Upper lobe of left lung (tissue), 6 donors: ENCODE results near the gene P2RX3. TPM values are rescaled to one million over a fixed set of nuclear protein-coding genes. Genes with fewer than 3 reads are reported as not detected.

ENCODE experiments used
- ATAC-seq, 2 donors: fragments of 200-7000 bp; cut with Tn5 transposase; one replicate each; pipeline ENCODE4 v1.9.1; 2022; ENCODE audit warnings: mild to moderate bottlenecking in 2 of 2, moderate library complexity in 2 of 2; ENCODE audit not compliant: low FRiP score in 2 of 2
- DNase-seq, 2 donors: peaks; one replicate each; pipeline ENCODE4 v3.0.0-alpha.2; 2019 to 2020
- H3K27ac ChIP-seq, 4 donors: fragments of 200-600 bp; sonication (generic); one replicate each; pipeline ENCODE4 v1.5.1; 2016 to 2019
- H3K27me3 ChIP-seq, 4 donors: fragments of 200-600 bp; sonication (generic); one replicate each; pipeline ENCODE4 v1.5.1; 2017 to 2019
- H3K36me3 ChIP-seq, 4 donors: fragments of 200-600 bp; sonication (generic); one replicate each; pipeline ENCODE4 v1.5.1; 2016 to 2019
- H3K4me1 ChIP-seq, 4 donors: fragments of 200-600 bp; sonication (generic); one replicate each; pipeline ENCODE4 v1.5.1; 2018 to 2019
- H3K4me3 ChIP-seq, 4 donors: fragments of 200-600 bp; sonication (generic); one replicate each; pipeline ENCODE4 v1.5.1; 2017 to 2019; ENCODE audit warnings: mild to moderate bottlenecking in 2 of 4, moderate library complexity in 1 of 4
- H3K9me3 ChIP-seq, 4 donors: fragments of 200-600 bp; sonication (generic); one replicate each; pipeline ENCODE4 v1.5.1; 2018 to 2019
- EP300 ChIP-seq, 4 donors: sonication (generic); formaldehyde crosslinking; IDR thresholded peaks; one replicate each; pipeline ENCODE4 v1.5.1; 2017; ENCODE audit warnings: antibody characterized with exemption in 4 of 4, control low read depth in 2 of 4
- POLR2A ChIP-seq, 4 donors: fragments of 450-650 bp; IDR thresholded peaks; one replicate each; pipeline ENCODE4 v1.5.1; 2016 to 2017; ENCODE audit warnings: antibody characterized with exemption in 4 of 4, mild to moderate bottlenecking in 2 of 4
- POLR2AphosphoS5 ChIP-seq, 2 donors: sonication (generic); formaldehyde crosslinking; IDR thresholded peaks; one replicate each; pipeline ENCODE4 v1.5.1; 2017; ENCODE audit warnings: antibody characterized with exemption in 2 of 2
- WGBS, 2 donors: methylation state at CpG; one replicate each; pipeline ENCODE4 v1.1.5; 2017 to 2018; 5-methylcytosine and 5-hydroxymethylcytosine counted together
- total RNA-seq, 6 donors: library from RNA; depleted of rRNA in 4 of 6; stranded (reverse); fragments of >200 nt in 4 of 6; gene quantifications; one replicate each; pipeline versions ENCODE4 v1.1.0 to v1.2.1, GENCODE V29; 2016 to 2021
- TF ChIP-seq, protein P1 (sequence below), 6 experiments: fragments of 450-650 bp in 4 of 6; fragments of 200-600 bp in 2 of 6; sonication (generic) in 2 of 6; IDR thresholded peaks; one replicate each; pipeline ENCODE4 v1.5.1; 2016 to 2019; ENCODE audit warnings: antibody characterized with exemption in 6 of 6
- donor health status: DM: no; HTN: no; CAD: no; lungs with moderate emphysema.
- donor health status: DM: no; HTN: yes; CAD: no; lungs with severe emphysema.

Gene P2RX3
- total RNA-seq, 6 donors from 2014 or later = not detected

DNA sequence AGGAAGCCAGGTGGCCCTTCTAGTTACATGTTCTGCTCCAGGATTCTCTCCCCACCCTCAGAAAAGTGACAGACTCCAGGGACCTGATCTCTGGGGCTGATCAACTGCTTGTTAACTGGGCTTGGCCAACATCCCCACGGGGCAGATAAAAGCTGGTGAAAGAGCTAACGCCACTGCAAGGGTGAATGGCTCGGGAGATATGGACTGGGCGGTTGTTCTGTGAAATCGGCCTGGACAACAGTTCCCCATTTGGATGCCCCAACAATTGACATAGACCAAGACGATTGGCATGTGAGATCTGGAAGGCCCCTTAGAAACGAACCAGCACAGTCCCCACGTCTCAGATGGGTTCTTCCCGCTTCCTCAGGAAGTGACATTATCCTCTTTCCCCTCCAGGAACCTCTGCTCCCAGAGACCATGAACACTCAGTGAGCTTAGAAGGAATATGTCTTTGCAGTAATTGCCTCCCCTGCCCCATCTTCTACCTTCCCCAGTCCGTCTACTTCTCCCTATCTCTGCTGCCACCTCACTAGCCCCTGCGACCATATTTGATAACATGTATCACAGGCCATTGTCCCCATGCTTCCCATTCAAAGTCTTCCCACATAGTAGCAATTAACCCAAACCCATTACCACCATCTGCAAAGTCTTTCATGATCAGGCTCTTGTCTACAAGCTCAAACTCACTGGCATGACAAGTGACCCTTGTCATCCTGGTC lies 57.9 kb downstream of the P2RX3 start:
- H3K9me3 ChIP-seq = no peaks in the 10 kb centered on the region
- no peak overlapping the region for H3K4me3 ChIP-seq
- DNase-seq = no peak
- no peak overlapping the region for H3K27ac ChIP-seq
- no peaks in the 10 kb centered on the region for H3K36me3 ChIP-seq
- H3K27me3 ChIP-seq = no peaks in the 10 kb centered on the region
- ATAC-seq = no peak
- H3K4me1 ChIP-seq = no peaks in the 10 kb centered on the region
- TF ChIP-seq POLR2A (IDR thresholded peaks at IDR 0.05) (no peak), EP300 (IDR thresholded peaks at IDR 0.05) (no peak), POLR2AphosphoS5 (IDR thresholded peaks at IDR 0.05) (no peak)
- TF ChIP-seq, protein P1, sequence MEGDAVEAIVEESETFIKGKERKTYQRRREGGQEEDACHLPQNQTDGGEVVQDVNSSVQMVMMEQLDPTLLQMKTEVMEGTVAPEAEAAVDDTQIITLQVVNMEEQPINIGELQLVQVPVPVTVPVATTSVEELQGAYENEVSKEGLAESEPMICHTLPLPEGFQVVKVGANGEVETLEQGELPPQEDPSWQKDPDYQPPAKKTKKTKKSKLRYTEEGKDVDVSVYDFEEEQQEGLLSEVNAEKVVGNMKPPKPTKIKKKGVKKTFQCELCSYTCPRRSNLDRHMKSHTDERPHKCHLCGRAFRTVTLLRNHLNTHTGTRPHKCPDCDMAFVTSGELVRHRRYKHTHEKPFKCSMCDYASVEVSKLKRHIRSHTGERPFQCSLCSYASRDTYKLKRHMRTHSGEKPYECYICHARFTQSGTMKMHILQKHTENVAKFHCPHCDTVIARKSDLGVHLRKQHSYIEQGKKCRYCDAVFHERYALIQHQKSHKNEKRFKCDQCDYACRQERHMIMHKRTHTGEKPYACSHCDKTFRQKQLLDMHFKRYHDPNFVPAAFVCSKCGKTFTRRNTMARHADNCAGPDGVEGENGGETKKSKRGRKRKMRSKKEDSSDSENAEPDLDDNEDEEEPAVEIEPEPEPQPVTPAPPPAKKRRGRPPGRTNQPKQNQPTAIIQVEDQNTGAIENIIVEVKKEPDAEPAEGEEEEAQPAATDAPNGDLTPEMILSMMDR (IDR thresholded peaks at IDR 0.05) = no peak
- 83 to 85% methylated on average over 11 of the region's 11 CpGs for WGBS, 2 donors

DNA sequence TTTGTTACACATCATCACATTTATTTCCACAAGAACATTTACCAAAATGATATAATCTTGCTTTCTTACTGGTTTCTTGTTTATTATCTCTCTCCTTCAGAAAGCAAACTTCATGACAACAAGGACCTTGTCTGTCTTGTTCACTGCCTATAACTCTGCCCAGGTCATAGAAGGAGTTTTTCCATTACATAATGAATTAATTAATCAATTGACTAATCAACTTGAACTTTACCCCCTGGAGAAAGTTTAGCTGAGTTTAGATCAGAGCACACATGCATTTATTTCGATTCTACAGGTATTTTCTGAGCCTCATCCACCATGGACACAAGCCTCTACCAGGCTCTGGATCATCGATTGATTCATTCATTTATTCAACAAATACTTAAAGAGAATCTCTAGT lies 58.6 kb downstream of the P2RX3 start:
- ATAC-seq (no peak), DNase-seq (no peak)
- Histone ChIP-seq H3K4me3 (no peak overlapping the region), H3K9me3 (no peaks in the 10 kb centered on the region), H3K36me3 (no peaks in the 10 kb centered on the region), H3K27me3 (no peaks in the 10 kb centered on the region), H3K4me1 (no peaks in the 10 kb centered on the region), H3K27ac (no peak overlapping the region)
- 59 to 86% methylated on average over 2 of the region's 2 CpGs for WGBS, 2 donors
- TF ChIP-seq POLR2A (IDR thresholded peaks at IDR 0.05) = no peak
- no peak for TF ChIP-seq EP300 (IDR thresholded peaks at IDR 0.05)
- TF ChIP-seq, protein P1 (IDR thresholded peaks at IDR 0.05) = no peak
- TF ChIP-seq POLR2AphosphoS5 (IDR thresholded peaks at IDR 0.05) = no peak

DNA sequence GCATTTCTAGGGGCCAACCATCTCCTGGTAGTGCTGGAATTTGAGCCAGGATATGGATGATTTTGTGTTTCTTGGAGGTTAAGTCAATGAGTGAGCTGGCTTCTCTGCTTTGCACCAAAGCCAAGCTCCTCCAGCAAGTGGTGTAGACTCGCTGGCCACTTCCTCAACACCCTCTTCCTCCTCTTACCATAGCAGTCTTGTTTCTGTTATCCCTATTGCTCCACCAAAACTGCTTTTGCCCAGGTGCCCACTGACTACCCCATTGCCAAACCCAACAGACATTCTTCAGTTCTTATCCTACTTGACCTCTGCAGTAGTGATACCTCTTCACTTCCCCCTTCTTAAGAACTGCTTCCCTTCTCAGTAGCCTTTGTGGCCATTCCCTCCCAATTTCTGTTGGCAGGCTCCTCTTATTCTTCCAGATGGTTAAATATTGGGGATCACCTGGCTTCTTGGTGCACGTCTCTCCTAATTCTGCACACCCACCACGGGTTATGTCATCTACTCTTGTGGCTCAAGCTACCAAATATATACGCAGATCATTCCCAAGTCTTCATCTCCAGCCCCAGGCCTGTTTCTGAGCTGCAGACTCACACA lies 59.3 kb downstream of the P2RX3 start:
- DNase-seq (no peak), ATAC-seq (no peak)
- no peaks in the 10 kb centered on the region for H3K4me1 ChIP-seq
- no peaks in the 10 kb centered on the region for H3K27me3 ChIP-seq
- no peak overlapping the region for H3K4me3 ChIP-seq
- 64 to 71% methylated on average over 4 of the region's 4 CpGs for WGBS, 2 donors
- H3K36me3 ChIP-seq = no peaks in the 10 kb centered on the region
- H3K9me3 ChIP-seq = no peaks in the 10 kb centered on the region
- no peak overlapping the region for H3K27ac ChIP-seq
- TF ChIP-seq POLR2A (IDR thresholded peaks at IDR 0.05) = no peak
- TF ChIP-seq EP300 (IDR thresholded peaks at IDR 0.05) = no peak
- TF ChIP-seq, protein P1 (IDR thresholded peaks at IDR 0.05) = no peak
- no peak for TF ChIP-seq POLR2AphosphoS5 (IDR thresholded peaks at IDR 0.05)

DNA sequence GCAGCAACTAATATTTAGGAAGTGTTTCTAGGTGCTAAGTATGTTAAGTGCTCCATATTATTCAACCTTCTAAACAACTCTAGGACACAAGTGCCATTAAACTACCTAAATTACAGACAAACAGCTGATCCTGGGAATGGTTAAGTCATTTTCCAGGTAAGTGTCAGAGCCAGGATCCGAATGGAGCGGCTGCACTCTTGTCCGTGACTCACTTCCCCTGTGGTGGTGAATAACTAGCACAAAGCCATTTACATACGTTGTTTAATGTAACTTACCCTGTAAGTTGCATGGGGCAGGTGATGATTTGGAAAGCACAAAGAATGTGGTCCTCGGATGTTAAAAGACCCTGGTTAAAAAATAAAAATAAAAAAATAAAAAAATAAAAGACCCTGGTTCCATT lies 61.1 kb downstream of the P2RX3 start:
- no peak for ATAC-seq
- H3K4me1 ChIP-seq = no peaks in the 10 kb centered on the region
- H3K4me3 ChIP-seq = no peak overlapping the region
- TF ChIP-seq, protein P1 (IDR thresholded peaks at IDR 0.05) = no peak
- TF ChIP-seq POLR2A (IDR thresholded peaks at IDR 0.05) = no peak
- TF ChIP-seq EP300 (IDR thresholded peaks at IDR 0.05) = no peak
- TF ChIP-seq POLR2AphosphoS5 (IDR thresholded peaks at IDR 0.05) = no peak
- no peak overlapping the region for H3K27ac ChIP-seq
- WGBS, 2 donors = 76 to 80% methylated on average over 5 of the region's 5 CpGs
- H3K27me3 ChIP-seq = no peaks in the 10 kb centered on the region
- H3K36me3 ChIP-seq = no peaks in the 10 kb centered on the region
- no peaks in the 10 kb centered on the region for H3K9me3 ChIP-seq
- DNase-seq = no peak
